Right lobe of liver (tissue), 6 donors: ENCODE data around the gene GGT7. TPM values are rescaled to one million over a fixed set of nuclear protein-coding genes. Genes with fewer than 3 reads are reported as not detected.

ENCODE experiments used
- ATAC-seq, 4 donors: fragments of 200-7000 bp; cut with Tn5 transposase; one replicate each; pipeline ENCODE4 v1.9.1; 2020; ENCODE audit warnings: mild to moderate bottlenecking in 4 of 4, moderate library complexity in 4 of 4
- DNase-seq, 3 donors: peaks; one replicate each; pipeline ENCODE4 v3.0.0-alpha.2; 2020
- H3K27ac ChIP-seq, 3 donors: fragments of 200-600 bp; one replicate each; pipeline ENCODE4 v1.8.0; 2022
- H3K27me3 ChIP-seq, 2 donors: fragments of 200-600 bp; one replicate each; pipeline ENCODE4 v1.8.0; 2022
- H3K36me3 ChIP-seq, 4 donors: fragments of 200-600 bp; sonication (generic) in 1 of 4; one replicate each; pipeline versions ENCODE4 v1.5.1 to v1.8.0; 2017 to 2022; ENCODE audit warnings: control low read depth in 1 of 4
- H3K4me1 ChIP-seq, 4 donors: fragments of 200-600 bp; sonication (generic) in 1 of 4; one replicate each; pipeline versions ENCODE4 v1.5.1 to v1.8.0; 2017 to 2022; ENCODE audit warnings: control low read depth in 1 of 4
- H3K4me3 ChIP-seq, 3 donors: fragments of 200-600 bp; one replicate each; pipeline ENCODE4 v1.8.0; 2022
- H3K9me3 ChIP-seq, 4 donors: fragments of 200-600 bp; sonication (generic) in 1 of 4; one replicate each; pipeline versions ENCODE4 v1.5.1 to v1.8.0; 2017 to 2022; ENCODE audit warnings: control low read depth in 1 of 4
- CTCF ChIP-seq, 4 donors: fragments of 200-600 bp in 3 of 4; fragments of 450-650 bp in 1 of 4; IDR thresholded peaks; one replicate each; pipeline versions ENCODE4 v1.5.1 to v1.8.0; 2016 to 2022; ENCODE audit warnings: antibody characterized with exemption in 4 of 4, mild to moderate bottlenecking in 2 of 4
- POLR2A ChIP-seq: fragments of 450-650 bp; IDR thresholded peaks from one replicate; pipeline ENCODE4 v1.6.1; 2017; ENCODE audit warnings: antibody characterized with exemption, mild to moderate bottlenecking
- WGBS: methylation state at CpG from one replicate; pipeline ENCODE4 v1.1.6; 2018; ENCODE audit warnings: low coverage, low lambda C conversion rate; ENCODE audit not compliant: insufficient coverage; ENCODE audit errors: missing lambda C conversion rate; 5-methylcytosine and 5-hydroxymethylcytosine counted together
- intact Hi-C, 2 donors: fragments of 100-400 bp; cut with DNase I; formaldehyde crosslinking; loops; one replicate each; pipeline versions ENCODE4 v1.11.2 to v1.14.1; 2022
- total RNA-seq, 6 experiments: library from RNA; depleted of rRNA in 2 of 6; stranded (reverse); fragments of >200 nt in 2 of 6; fragmentation: NEBNext Ultra II Directional in 3 of 6; extraction: Animal tissue kit (Norgen Biotek cat#: 25700) in 3 of 6; gene quantifications; one replicate each; pipeline versions ENCODE4 v1.1.0 to v1.2.4, GENCODE V29; 2016 to 2023
- donor health status: DM: no; HTN: yes; CAD: no.
- donor health status: DM: no; HTN: no; CAD: no.
- donor health status: DM: no; HTN: no; CAD: no.
- donor health status: DM: no; HTN: yes; CAD: no.
- donor health status: DM: no; HTN: yes; CAD: no.

The GGT7 gene
- total RNA-seq, 6 experiments from 2014 or later, result 4.8 to 13.3 (median 9.4) TPM

DNA sequence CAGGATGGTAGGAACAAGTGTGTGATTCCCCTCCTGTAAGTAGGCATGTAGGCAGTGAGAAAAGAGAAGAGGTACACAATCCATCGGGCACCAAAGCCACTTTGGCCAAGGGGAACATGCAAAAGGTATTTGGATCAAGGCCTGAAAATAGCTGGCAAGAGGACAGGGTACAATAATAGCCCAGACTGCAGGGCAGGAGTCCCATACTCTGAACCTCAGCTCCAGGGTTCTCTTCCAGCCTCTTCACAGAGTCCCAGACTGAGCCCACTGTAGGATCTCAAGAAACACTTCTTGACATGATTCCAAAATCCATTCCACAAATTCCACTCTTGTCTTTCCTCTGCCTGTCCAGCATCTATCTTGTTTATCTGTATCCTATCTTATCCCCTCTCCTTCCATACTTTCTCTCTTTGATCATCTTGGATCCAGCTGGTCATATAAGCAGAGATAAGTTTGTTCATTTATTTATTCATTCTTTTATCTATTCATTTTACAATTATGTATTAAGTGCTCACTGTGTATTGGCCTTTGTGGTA, 23.5 kb upstream of the GGT7 start:
- WGBS, result 25% methylated on average over 1 of the region's 1 CpG
- H3K4me1 ChIP-seq, result peaks cover 0 to 40% (median 10%) of the 10 kb centered on the region in 4 donors
- peak; percentile 81 to 96 (median 90) for ATAC-seq
- H3K27ac ChIP-seq, result no peak overlapping the region
- H3K27me3 ChIP-seq, result no peaks in the 10 kb centered on the region
- no peaks in the 10 kb centered on the region for H3K9me3 ChIP-seq
- DNase-seq, result peak in 1 of 3 donors; percentile 72
- peaks cover 0 to 3% (median 0%) of the 10 kb centered on the region in 4 donors for H3K36me3 ChIP-seq
- TF ChIP-seq CTCF (IDR thresholded peaks at IDR 0.05) (no peak), POLR2A (no peak)
- intact Hi-C loops, result no loop called here
- H3K4me3 ChIP-seq, result no peak overlapping the region

GRCh38 chr20:34895465-34895864, 22.8 kb upstream of the GGT7 start:
- intact Hi-C loops, result no loop called here
- no peak for TF ChIP-seq POLR2A
- no peak for TF ChIP-seq CTCF (IDR thresholded peaks at IDR 0.05)
- 63% methylated on average over 3 of the region's 3 CpGs for WGBS
- no peaks in the 10 kb centered on the region for H3K9me3 ChIP-seq
- H3K27ac ChIP-seq, result no peak overlapping the region
- peaks cover 0 to 3% (median 0%) of the 10 kb centered on the region in 4 donors for H3K36me3 ChIP-seq
- H3K27me3 ChIP-seq, result no peaks in the 10 kb centered on the region
- ATAC-seq, result no peak
- no peak for DNase-seq
- no peak overlapping the region for H3K4me3 ChIP-seq
- peaks cover 0 to 45% (median 11%) of the 10 kb centered on the region in 4 donors for H3K4me1 ChIP-seq

DNA sequence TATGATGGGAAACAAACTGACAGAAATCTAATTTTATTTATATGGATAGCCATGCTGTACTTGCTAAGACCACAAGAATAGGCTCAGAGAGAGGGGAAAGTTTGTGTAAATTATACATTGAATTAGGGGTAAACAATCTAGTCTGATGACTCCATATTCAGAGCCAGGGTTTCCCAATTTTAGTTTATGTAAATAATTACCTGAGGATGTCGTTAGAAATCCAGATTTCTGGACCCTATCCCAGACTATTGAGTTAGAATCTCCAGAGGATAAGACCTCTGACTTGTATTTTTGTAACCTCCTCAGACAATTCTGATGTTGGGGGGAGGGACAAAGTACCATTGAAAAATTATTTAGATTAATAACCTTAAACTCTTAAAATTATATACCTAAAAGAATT, 22.1 kb upstream of the GGT7 start:
- no peaks in the 10 kb centered on the region for H3K9me3 ChIP-seq
- no peak overlapping the region for H3K4me3 ChIP-seq
- peaks cover 0 to 45% (median 11%) of the 10 kb centered on the region in 4 donors for H3K4me1 ChIP-seq
- intact Hi-C loops, result no loop called here
- TF ChIP-seq POLR2A (no peak), CTCF (IDR thresholded peaks at IDR 0.05) (no peak)
- WGBS, result 6% methylated on average over 1 of the region's 1 CpG
- peak overlapping the region in 2 of 3 donors; percentile 2 to 67 for H3K27ac ChIP-seq
- no peaks in the 10 kb centered on the region for H3K27me3 ChIP-seq
- DNase-seq (no peak), ATAC-seq (peak; percentile 37 to 70 (median 64))
- H3K36me3 ChIP-seq, result peaks cover 0 to 3% (median 0%) of the 10 kb centered on the region in 4 donors

DNA sequence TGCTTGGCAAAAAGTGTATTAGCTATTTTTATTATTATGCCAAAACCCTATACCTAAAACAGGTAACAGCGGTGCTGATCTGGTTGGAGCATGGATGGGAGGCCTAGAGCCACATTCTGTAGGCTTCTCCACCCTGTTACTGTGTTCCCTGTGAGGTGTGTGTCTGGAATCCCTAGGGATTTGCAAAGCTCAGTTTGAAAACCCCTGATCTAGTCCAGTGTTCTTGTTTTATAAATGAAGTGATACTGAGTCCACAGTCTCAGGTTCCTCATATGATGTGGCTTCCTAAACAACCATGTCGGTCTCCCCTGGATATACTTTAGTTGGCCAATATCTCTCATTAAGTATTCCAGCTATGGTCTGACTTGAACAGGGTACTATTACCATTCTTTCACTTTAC, 20.0 kb upstream of the GGT7 start:
- DNase-seq, result no peak
- Histone ChIP-seq H3K27me3 (no peaks in the 10 kb centered on the region), H3K4me3 (no peak overlapping the region), H3K36me3 (peaks cover 0 to 3% (median 0%) of the 10 kb centered on the region in 4 donors), H3K27ac (no peak overlapping the region), H3K9me3 (no peaks in the 10 kb centered on the region), H3K4me1 (peaks cover 0 to 45% (median 11%) of the 10 kb centered on the region in 4 donors)
- intact Hi-C loops, result no loop called here
- ATAC-seq, result no peak
- TF ChIP-seq POLR2A, result no peak
- TF ChIP-seq CTCF (IDR thresholded peaks at IDR 0.05), result no peak
- WGBS, result 94% methylated on average over 2 of the region's 2 CpGs
